ENCODE results near the gene CTIF.
A peak's percentile ranks its signal among the peaks of the same experiment; 100 is the strongest.
"Not testable (repeated sequence)": the region's sequence is repeated elsewhere in the genome, so short reads cannot be mapped to it uniquely, and the experiment has no call there.

The CTIF gene

DNA sequence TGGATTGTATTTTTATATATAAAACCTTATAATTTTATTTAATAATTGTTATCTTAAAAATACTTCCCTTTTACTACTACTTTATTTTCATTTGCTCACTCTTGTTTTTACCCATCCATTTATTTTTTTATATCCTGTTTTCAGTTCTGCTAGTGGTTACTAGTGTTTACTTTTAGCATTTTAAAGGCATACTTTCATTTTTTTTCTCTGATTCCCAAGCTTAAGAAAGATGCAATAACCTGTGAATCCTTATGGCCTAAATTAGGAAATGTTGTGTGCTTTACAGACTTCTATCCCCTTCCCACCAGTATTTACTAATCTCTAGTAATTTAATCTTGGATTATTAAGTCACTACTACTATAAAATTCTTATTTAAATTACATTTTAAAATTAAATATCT, 272.0 kb downstream of the CTIF start:
- DNase-seq = no peak

DNA sequence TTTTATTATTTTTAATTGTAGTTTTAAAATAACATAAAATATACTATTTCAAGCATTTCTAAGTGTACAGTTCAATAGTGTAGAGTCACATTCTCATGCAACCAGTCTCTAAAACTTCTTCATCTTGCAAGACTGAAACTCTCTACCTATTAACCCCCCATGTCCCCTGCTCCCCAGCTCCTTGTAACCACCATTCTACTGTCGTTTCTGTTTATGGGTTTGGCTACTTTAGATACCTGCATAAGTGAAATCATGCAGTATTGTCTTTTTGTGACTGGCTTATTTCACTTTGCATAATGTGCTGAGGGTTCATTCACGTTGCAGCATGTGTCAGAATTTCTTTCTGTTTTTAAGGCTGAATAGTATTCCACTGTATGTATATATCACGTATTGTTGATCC, 272.6 kb downstream of the CTIF start:
- DNase-seq = no peak

DNA sequence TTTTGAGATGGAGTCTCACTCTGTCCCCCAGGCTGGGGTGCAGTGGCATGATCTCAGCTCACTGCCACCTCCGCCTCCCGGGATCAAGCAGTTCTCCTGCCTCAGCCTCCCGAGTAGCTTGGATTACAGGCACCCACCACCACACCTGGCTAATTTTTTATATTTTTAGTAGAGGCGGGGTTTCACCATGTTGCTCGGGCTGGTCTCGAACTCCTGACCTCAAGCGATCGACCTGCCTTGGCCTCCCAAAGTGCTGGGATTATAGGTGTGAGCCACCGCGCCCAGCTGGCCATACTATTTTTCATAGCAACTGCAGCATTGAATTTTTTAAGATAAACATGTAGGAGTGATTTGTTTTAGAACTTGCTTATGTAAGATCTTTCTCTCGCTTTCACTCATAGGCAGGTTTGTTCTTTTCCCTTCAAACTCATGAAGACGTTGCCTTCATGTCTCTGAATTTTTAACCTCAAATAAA, 273.2 kb downstream of the CTIF start:
- not testable (repeated sequence) for DNase-seq

DNA sequence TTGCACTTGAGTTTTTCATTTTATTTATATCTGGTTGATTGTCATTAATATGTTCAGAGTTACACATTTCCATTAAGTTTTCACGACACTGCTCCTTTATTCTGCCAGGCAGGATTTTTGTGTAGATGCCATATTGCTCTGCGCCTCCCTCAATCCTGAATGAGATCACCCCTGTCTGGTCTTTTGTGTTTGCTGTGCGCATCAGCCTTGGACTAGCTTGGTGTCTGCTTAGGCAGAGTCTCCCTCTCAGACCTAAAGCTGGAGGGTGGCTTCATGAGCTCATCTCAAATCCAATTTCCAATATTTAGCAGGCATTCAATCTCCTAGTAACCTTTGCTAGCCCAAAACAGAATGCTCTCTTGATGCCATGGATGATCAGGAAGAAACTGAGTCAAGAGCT, 274.5 kb downstream of the CTIF start:
- DNase-seq = peak; percentile 3

DNA sequence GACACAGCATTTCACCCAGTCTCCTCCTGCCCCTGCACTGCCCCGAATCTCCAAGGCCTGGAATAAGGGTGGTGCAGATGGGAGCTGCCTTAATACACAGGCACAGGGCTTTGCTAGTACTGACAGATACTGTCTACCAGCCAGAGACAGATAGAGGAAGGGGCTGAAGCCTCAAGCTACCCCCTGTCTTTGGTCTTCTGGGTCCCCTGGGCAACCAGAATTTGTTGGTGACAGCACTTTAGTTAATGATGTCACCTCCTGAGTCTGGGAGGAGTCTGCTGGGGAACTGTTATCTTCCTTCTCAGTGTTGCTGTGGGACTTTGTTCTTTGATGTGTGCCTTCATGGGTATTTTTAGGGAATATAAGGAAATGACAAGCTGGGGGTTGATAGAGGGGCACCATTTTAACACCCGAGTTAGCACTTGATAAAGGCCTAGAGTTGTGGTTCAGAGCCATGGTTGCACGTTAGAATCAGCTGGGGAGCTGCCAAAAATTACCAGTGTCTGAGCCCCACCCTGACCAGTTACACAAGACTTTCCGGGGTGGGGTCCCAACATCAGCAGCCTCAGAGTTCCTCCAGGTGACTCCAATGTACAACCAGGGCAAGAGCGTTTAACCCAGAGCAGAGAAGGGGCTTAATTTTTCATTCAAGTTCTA, 275.1 kb downstream of the CTIF start:
- peak; percentile 26 for DNase-seq

DNA sequence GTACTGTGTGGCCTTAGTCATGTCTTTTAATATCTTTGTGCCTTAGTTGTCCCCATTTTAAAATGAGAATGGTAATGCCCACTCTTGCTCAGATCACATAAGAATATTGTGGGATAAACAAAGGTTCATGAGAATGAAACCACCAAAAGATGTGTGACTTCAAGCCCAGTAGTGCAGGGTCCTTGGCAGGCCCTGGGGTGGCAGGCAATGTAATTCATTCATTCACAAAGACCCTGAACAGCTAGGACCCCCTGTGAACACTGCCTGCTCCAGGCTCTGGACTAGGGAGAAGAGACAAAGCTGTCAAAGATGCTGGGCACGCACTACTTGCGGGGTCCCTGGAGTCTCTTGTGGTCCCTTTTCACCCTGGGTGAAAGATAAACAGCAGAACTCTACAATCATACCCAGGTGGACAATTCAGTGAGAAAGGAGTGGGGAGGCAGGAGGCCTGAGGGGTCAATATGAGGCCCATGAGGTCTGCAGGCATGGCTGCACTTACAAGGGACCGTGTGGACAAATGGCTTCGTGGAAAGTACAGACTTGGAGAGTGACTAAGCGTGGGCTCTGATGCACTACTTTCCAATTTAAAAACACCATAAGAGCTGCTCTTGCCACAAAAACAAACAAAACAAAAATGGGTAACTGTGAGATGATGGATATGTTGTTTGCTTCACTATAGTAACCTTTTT, 275.8 kb downstream of the CTIF start:
- DNase-seq = peak; percentile 14

DNA sequence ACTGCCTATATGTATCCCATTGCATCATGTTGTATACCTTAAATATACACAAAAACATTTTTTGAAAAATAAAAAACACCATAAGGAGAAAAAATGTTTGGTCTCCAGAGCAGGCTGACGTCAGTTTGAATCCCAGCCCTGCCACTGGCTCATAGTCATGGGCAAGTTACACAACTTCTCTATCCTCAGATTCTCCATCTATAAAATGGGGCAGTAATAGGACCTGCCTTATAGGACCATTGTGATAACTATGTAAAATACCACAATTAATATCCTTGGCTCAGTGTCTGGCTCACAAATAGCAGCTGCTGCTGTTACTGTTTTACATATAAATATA, 276.3 kb downstream of the CTIF start:
- DNase-seq = peak; percentile 12

DNA sequence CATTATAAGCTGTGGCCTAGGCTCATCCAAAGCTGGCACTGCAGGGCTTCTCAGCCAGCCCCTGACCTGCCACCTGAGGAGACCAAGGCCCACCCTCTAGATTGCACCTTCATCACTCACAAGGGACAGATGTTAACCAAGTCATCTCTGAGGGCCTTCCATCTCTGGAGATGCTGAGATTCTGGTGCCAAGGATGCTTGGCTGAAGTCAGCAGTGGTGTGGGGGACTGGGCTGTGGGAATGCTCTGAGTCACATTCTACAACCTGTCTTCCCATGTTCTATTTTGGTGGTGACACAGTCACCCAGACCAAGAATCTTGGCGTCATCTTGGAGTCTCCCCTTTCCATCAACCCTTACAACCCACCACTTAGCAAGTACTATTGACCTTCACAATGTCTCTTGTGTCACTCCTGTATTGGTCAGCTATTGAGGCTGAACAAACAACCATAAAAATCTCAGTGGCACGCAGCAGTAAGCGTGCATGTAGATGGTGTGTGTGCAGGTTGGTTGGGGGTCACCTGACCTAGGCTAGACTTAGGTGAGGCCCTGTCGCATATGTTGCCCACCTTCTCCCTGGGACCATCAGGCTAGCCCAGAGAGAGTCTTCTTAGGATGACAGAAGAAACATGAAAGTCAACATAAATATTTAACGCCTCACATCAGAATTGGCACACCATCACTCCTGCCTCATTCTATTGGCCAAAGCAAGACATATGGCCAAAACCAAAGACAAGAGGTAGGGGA, 276.9 kb downstream of the CTIF start:
- DNase-seq = peak; percentile 7

DNA sequence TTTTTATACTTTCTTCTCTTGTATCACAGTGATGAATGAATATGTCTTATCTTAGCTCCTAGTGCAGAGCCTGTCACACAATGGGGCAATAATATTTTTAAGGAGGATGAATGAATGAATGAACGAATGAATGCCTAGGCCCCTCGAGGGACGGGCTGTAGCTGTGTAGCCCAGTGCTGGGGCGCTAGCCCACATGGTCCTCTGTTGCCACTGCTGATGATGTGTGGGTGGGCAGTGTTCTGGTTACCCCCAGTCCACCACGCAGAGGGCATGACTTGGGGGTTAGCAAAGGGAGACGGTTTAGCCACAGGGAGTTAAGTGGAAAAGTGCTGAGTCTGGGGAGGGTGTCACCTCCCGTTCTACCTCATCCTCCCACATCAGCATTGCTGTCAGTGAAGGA, 277.7 kb downstream of the CTIF start:
- no peak for DNase-seq

DNA sequence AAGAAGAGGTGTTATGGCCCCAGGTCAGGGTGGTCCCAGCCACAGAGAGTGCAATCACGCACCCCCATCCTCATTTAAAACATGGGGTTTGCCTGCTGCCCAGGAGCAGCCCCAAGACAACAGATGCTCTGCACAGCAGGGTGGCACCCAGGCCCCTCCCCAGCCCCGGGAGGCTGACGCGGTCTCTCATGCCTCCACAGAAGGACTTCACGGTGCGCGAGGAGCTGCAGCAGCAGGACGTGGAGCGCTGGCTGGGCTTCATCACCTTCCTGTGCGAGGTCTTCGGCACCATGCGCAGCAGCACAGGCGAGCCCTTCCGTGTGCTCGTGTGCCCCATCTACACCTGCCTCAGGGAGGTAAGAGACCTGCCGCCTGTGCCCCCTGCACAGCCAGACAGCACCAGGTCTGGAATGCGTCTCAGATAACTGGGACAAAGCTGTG, 278.2 kb downstream of the CTIF start:
- DNase-seq = peak; percentile 13

DNA sequence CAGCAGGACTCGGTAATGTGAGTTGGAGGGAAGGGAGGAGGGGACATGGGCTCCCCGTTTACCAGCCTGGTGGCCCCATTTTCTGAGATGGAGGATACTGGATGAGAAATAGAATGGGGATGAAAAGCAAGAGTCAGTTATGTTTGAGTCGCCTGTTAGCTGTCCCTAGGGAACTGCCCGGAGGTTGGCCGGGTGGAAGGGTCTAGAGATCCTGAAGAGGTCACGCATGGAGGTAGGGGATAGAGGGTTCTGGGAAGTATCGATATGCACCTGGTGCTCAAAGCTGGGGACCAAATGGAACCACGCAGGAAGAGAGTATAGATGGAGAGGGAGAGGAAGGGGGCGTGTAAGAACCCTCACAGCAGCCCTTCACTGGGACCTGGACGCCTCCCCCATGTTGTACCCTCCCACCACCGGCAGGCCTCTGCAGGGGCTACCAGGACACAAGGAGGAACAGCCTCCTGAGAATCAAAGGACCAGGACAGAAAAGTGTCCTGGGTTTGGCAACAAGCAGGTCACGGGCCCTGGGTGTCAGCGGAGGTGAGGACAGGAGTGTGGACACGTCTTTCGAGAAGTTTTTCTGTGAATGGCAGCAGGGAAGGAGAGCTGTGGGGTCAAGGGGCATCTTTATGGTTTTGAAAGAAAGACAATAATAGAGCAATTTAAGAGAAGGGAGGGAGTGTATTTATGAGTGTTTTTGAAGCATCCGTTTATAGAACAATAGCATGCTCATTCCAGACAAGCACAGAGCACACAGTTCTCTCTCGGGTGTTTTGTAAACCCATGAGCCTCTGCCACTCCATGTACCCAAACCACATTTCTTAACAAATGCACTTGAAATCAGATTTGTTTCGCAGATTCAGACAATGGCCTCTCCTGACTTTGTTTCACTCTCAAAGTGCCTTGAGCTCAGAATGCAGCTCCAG, 279.8 kb downstream of the CTIF start:
- DNase-seq = peak; percentile 7

DNA sequence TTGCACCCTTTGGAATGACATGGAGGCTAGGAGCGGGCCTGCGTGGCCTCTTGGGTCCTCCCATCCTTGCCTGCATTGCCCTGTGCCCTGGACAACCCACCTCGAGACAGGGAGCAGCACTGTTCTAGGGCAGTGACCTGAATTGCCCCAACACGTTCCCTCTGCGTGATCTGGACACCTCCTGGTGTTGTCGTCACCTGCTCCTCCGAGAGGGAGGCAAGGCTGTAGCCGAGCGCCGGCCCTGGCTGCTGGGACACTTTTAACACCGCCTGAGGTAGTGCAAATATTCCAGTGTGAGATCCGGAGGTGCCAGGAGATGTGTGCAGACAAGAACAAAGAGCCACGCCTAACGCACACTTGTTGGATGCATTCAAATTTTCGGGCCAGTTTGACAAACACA, 280.4 kb downstream of the CTIF start:
- peak; percentile 8 for DNase-seq

DNA sequence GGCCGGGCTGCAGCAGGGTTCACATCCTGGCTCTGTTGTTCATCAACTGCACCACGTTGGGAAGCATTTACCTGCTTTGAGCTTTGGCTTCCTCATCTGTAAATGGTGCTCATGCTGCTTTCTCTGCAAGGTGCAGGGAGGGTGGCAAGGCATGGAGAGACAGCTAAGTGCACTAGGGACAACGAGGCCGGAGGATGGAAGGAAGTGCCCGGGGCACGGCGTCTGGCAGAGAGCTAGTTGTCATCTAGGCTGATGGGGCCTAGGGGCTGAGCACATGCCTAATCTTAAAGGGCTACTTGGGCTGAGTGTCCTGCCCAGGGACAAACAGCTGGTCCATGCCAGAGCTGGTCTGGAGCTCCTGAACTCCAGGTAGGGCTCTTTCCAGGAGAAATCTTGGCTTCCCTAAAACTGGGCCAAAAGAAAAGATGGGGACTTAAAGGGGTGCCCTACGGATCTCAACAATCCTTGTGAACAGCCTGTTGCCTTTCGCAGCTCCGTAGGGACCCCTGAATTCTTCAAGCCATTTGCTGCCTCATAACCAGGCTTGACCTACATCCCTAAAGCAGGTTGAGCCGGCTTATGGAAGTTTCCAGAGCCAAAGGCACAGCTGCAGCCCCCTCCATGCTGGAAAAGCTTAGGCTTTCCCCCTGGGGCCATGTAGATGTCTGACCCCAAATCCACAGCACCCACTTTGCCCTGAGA, 281.1 kb downstream of the CTIF start:
- peak; percentile 6 for DNase-seq

DNA sequence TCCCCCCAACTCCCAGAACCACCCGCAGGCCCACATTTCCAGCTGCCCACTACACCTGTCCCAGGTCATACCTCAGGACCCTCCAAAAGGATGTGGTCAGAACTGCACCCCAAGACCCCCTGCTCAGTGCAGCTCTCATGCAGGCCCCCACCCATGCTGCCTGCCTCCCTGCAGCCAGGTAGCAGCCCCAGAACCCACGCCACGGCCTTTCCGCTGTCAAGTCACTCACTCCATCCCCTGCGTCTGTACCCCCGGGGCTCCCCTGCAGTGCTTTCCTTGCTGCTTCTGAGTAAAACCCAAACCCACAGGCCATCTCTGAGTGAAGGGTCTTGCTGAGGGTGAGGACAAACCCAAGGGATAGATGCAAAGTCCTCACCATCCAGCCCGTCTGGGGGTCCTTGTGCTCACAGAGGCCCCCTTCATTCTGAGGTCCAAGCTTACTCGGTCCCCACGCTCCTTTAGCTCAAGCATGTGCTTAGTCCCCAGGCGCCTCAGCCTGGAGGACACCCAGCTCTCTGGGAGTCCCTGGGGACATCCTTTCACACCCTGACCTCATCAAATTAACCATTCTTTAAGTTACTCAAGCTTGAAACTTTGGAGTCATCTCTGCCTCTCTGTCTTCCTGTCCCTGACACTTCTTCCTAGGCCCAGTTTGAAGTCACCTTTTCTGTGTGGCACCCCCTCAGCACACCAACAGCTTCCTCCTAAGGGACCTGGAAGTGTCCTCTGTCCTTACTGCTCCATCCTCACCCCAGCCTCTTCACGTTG, 281.8 kb downstream of the CTIF start:
- peak; percentile 6 for DNase-seq

DNA sequence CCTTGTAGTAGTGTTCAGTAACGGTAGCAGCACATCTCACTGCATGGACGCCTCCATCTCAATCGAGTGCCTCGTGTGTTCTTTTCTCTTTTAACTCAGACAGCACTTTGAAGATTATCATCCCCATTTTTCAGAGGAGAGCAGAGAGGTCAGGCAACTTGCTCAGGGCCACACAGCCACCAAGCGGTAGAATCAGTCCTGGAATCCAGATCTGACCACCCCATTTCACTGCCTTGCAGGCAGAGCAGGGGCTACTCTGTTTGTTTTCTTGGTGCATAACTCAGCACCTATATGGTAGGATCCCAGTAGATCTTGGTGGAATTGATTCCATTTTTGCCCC, 282.4 kb downstream of the CTIF start:
- DNase-seq = no peak

DNA sequence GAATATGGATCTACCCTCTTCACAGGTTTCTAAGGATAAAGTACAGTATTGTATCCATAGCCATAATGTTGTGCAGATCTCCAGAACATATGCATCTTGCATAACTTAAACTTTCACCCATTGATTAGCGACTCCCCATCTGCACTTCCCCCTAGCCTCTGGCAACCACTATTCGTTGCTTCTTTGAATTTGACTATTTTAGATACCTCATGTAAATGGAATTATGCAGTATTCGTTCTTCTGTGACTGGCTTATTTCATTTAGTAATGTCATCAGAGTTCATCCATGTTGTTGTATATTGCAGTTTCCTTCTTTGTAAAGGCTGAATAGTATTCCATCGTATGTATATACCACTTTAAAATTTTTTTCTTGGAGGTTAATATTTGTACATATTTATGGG, 283.0 kb downstream of the CTIF start:
- no peak for DNase-seq

DNA sequence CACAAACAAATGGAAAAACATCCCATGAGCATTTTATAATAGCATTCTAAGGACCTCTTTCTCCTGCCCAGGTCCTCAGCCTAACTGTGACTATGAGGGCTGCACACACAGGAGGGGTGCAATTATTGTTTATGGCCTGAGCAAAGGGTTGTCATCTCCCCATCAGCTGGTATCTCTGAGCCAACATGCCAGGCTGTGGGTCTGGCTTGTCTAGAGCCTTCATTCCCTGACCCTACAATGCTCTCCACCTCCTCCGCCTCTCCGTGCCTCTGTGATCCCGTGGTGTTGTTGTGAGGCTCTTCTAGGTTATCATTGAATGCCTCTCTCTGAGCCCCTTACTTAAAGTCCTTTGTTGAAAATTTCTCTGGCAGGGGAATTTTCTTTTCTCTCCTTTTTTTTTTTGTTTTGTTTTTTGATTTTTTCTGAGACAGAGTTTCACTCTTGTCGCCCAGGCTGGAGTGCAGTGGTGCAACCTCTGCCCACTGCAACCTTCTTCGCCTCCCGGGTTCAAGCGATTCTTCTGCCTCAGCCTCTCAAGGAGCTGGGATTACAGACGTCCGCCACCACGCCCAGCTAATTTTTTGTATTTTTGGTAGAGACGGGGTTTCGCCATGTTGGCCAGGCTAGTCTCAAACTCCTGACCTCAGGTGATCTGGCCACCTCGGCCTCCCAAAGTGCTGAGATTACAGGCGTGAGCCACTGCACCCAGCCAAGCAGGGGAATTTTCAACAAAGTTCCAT, 285.6 kb downstream of the CTIF start:
- DNase-seq = peak; percentile 1

DNA sequence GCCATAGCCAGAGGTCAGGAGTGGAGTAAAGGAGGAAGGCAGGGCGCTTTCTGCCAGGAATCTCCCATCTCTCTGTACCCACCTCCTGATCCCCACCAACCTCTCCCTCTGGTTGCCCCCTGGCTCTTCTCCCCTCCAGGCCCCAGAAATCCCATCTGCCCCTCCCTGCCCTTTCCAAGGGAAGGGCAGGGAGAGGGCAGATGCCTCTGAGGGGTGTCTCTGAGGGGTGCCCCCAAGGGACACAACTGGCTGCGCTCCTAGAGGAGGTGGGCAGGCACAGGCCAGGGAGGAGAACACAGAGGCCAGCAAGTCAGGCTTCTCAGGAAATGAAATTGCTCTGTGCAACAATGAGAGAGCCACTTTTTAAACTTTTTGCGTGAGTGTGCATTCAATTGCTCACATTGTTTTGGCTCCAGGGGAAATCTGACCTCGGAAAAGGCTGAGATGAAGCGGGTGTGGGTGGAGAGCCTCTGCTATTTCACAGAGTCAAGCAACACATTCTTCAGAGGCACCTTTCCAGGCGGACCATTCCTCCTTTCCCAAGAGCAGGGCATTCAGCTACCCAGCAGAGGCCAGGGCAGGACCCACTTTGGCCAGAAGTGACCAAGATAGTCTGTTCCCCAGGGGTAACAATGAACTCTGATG, 286.4 kb downstream of the CTIF start:
- peak; percentile 3 for DNase-seq

DNA sequence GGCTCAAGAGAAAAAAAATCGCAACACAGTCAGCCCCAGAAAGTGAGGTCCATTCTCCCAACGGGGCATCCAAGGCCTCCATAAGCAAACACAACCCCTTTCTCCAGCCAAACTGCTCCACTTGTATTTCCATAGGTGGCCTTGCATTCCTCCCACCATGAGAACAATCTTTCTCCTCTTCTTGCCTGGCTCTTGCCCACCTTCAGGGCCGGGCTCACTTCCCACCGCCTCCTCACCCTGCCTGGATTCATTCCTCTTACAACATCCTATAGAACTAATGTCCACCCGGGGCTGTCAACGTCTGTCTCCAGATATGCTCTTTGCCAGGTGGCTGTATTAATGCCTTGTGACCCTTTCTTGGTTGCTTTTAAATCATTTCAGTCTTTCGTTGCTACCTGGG, 287.4 kb downstream of the CTIF start:
- DNase-seq = peak; percentile 1

DNA sequence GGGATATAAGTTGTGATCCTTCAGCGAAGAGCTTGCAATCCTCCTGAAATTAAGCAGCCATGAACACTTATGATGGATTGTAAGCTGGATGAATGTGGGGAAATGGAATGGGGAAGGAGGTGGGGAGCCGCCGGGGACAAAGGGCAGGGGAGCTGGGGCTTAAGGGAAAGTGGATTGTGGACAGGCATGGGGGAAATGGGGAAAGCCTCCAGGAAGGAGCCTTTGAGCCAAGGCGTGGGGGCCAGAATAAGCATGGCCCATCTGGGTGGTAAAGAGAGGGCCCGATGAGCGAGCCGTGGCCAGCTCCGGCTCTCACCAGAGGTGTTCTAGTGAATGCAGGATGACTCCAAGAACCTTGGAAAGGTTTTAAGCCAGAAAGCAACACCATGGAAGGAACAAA, 288.0 kb downstream of the CTIF start:
- DNase-seq = peak; percentile 2
